Measurements from ENCODE around the gene RGS8. TPM values are rescaled to one million over a fixed set of nuclear protein-coding genes. Genes with fewer than 3 reads are reported as not detected.

Gene RGS8
- total and polyA plus RNA-seq, 4 donors = 0.05 TPM; not detected in 3

GRCh38 chr1:182680901-182681567, 3.4 kb downstream of the RGS8 start:
- TF ChIP-seq EGR1 (IDR thresholded peaks at IDR 0.05; ENCODE audit: low read depth in 2 of 2) = no peak
- no peak for TF ChIP-seq MAX (IDR thresholded peaks at IDR 0.05)
- no peak for TF ChIP-seq HNF4A (conservative IDR thresholded peaks at IDR 0.05)
- TF ChIP-seq JUND (IDR thresholded peaks at IDR 0.05) = no peak
- TF ChIP-seq CTCF (IDR thresholded peaks at IDR 0.05; ENCODE audit: low read depth, low read length, missing input control) = no peak
- TF ChIP-seq ZBTB33 (IDR thresholded peaks at IDR 0.05) = no peak
- TF ChIP-seq ATF3 (IDR thresholded peaks at IDR 0.05) = no peak
- no peak for TF ChIP-seq NR2F2 (IDR thresholded peaks at IDR 0.05)
- TF ChIP-seq FOXA1 (IDR thresholded peaks at IDR 0.05) = no peak
- no peak for TF ChIP-seq REST (IDR thresholded peaks at IDR 0.05)
- TF ChIP-seq FOXA2 (IDR thresholded peaks at IDR 0.05) = no peak
- H3K9ac ChIP-seq (ENCODE audit: low read depth in 1 of 2, low read length in 2 of 2) = no peak overlapping the region
- H3K4me3 ChIP-seq (ENCODE audit: low read depth in 1 of 3, low read length in 3 of 3) = no peak overlapping the region
- no peaks in the 10 kb centered on the region for H3K27me3 ChIP-seq (ENCODE audit: control insufficient read depth in 4 of 4, insufficient read depth in 4 of 4, low read length in 3 of 4)
- no peaks in the 10 kb centered on the region for H3K4me1 ChIP-seq (ENCODE audit: control insufficient read depth in 4 of 4, insufficient read depth in 4 of 4, low read length in 3 of 4)
- WGBS = 77% methylated on average over 4 of the region's 4 CpGs
- H3K9me3 ChIP-seq (ENCODE audit: control insufficient read depth in 4 of 4, low read length in 3 of 4) = no peaks in the 10 kb centered on the region
- DNase-seq (ENCODE audit: low spot score) = no peak
- H3K36me3 ChIP-seq (ENCODE audit: control insufficient read depth in 4 of 4, insufficient read depth in 3 of 4, low read depth in 1 of 4, low read length in 3 of 4) = no peaks in the 10 kb centered on the region
- no peak overlapping the region for H3K27ac ChIP-seq (ENCODE audit: low read depth in 1 of 2, low read length in 2 of 2)

- DNase-seq (ENCODE audit: low spot score) = no peak
- Histone ChIP-seq H3K4me1 (ENCODE audit: control insufficient read depth in 4 of 4, insufficient read depth in 4 of 4, low read length in 3 of 4) (no peaks in the 10 kb centered on the region), H3K36me3 (ENCODE audit: control insufficient read depth in 4 of 4, insufficient read depth in 3 of 4, low read depth in 1 of 4, low read length in 3 of 4) (no peaks in the 10 kb centered on the region), H3K9ac (ENCODE audit: low read depth in 1 of 2, low read length in 2 of 2) (no peak overlapping the region), H3K27ac (ENCODE audit: low read depth in 1 of 2, low read length in 2 of 2) (no peak overlapping the region), H3K27me3 (ENCODE audit: control insufficient read depth in 4 of 4, insufficient read depth in 4 of 4, low read length in 3 of 4) (no peaks in the 10 kb centered on the region), H3K9me3 (ENCODE audit: control insufficient read depth in 4 of 4, low read length in 3 of 4) (no peaks in the 10 kb centered on the region), H3K4me3 (ENCODE audit: low read depth in 1 of 3, low read length in 3 of 3) (no peak overlapping the region)
- TF ChIP-seq NR2F2 (IDR thresholded peaks at IDR 0.05) (no peak), SP1 (IDR thresholded peaks at IDR 0.05) (no peak), HNF4G (IDR thresholded peaks at IDR 0.05) (no peak), FOXA1 (IDR thresholded peaks at IDR 0.05) (no peak), TAF1 (conservative IDR thresholded peaks at IDR 0.05) (no peak), ATF3 (IDR thresholded peaks at IDR 0.05) (no peak), RXRA (IDR thresholded peaks at IDR 0.05) (no peak), FOXA2 (IDR thresholded peaks at IDR 0.05) (no peak)
- 89% methylated on average over 4 of the region's 4 CpGs for WGBS
Measured at GRCh38 chr1:182680408-182680807, 4.0 kb downstream of the RGS8 start.
